Measurements from ENCODE around the gene C4BPA. TPM values are rescaled to one million over a fixed set of nuclear protein-coding genes. Genes with fewer than 3 reads are reported as not detected.
A peak's percentile ranks its signal among the peaks of the same experiment; 100 is the strongest.

Gene C4BPA
- total RNA-seq, 1 donor from 2014 or later, result not detected

- intact Hi-C loops (cut with micrococcal nuclease), result no loop called here
- H3K36me3 Mint-ChIP-seq (ENCODE audit: low read depth), result peaks cover 4% of the 10 kb centered on the region
- peaks cover 6% of the 10 kb centered on the region for H3K27me3 Mint-ChIP-seq
- H3K9me3 Mint-ChIP-seq, result peaks cover 4% of the 10 kb centered on the region
- H3K4me1 Mint-ChIP-seq, result peaks cover 24% of the 10 kb centered on the region
- no peak overlapping the region for H3K4me3 Mint-ChIP-seq
- no peak for DNase-seq
- H3K27ac Mint-ChIP-seq, result no peak overlapping the region
These were observed 34.1 kb upstream of the C4BPA start for GRCh38 chr1:207069858-207070506.

GRCh38 chr1:207070811-207071210, 33.2 kb upstream of the C4BPA start:
- H3K4me1 Mint-ChIP-seq, result peaks cover 24% of the 10 kb centered on the region
- peak overlapping the region; percentile 19 for H3K27ac Mint-ChIP-seq
- H3K9me3 Mint-ChIP-seq, result peaks cover 4% of the 10 kb centered on the region
- H3K36me3 Mint-ChIP-seq (ENCODE audit: low read depth), result peaks cover 4% of the 10 kb centered on the region
- peaks cover 12% of the 10 kb centered on the region for H3K27me3 Mint-ChIP-seq
- peak; percentile 69 for DNase-seq
- peak overlapping the region; percentile 8 for H3K4me3 Mint-ChIP-seq
- intact Hi-C loops (cut with micrococcal nuclease), result no loop called here

GRCh38 chr1:207071426-207071825, 32.6 kb upstream of the C4BPA start:
- DNase-seq, result no peak
- H3K36me3 Mint-ChIP-seq (ENCODE audit: low read depth), result peaks cover 4% of the 10 kb centered on the region
- no peak overlapping the region for H3K4me3 Mint-ChIP-seq
- peaks cover 24% of the 10 kb centered on the region for H3K4me1 Mint-ChIP-seq
- H3K27ac Mint-ChIP-seq, result no peak overlapping the region
- H3K27me3 Mint-ChIP-seq, result peaks cover 16% of the 10 kb centered on the region
- peaks cover 4% of the 10 kb centered on the region for H3K9me3 Mint-ChIP-seq
- intact Hi-C loops (cut with micrococcal nuclease), result no loop called here

- intact Hi-C loops (cut with micrococcal nuclease), result no loop called here
- Mint-ChIP-seq H3K4me1 (peaks cover 24% of the 10 kb centered on the region), H3K4me3 (no peak overlapping the region), H3K36me3 (ENCODE audit: low read depth) (peaks cover 4% of the 10 kb centered on the region), H3K27me3 (peaks cover 20% of the 10 kb centered on the region), H3K27ac (no peak overlapping the region), H3K9me3 (peaks cover 4% of the 10 kb centered on the region)
- DNase-seq, result no peak
These were observed 31.8 kb upstream of the C4BPA start for GRCh38 chr1:207072233-207072632.

GRCh38 chr1:207073906-207074820, 29.9 kb upstream of the C4BPA start:
- intact Hi-C loops (cut with micrococcal nuclease), result no loop called here
- peaks cover 21% of the 10 kb centered on the region for H3K27me3 Mint-ChIP-seq
- H3K27ac Mint-ChIP-seq, result no peak overlapping the region
- no peak for DNase-seq
- H3K4me1 Mint-ChIP-seq, result peaks cover 21% of the 10 kb centered on the region
- no peak overlapping the region for H3K4me3 Mint-ChIP-seq
- peaks cover 2% of the 10 kb centered on the region for H3K36me3 Mint-ChIP-seq (ENCODE audit: low read depth)
- H3K9me3 Mint-ChIP-seq, result peaks cover 4% of the 10 kb centered on the region

- no peak for DNase-seq
- intact Hi-C loops (cut with micrococcal nuclease), result loop anchor here (5.0 kb wide), 1 partner anchor 69 kb away; no protein-coding TSS in a partner anchor
- Mint-ChIP-seq H3K27ac (no peak overlapping the region), H3K36me3 (ENCODE audit: low read depth) (no peaks in the 10 kb centered on the region), H3K27me3 (peaks cover 24% of the 10 kb centered on the region), H3K9me3 (no peaks in the 10 kb centered on the region), H3K4me3 (no peak overlapping the region), H3K4me1 (peaks cover 2% of the 10 kb centered on the region)
These were observed 27.7 kb upstream of the C4BPA start for GRCh38 chr1:207076181-207076955.

- Mint-ChIP-seq H3K4me3 (no peak overlapping the region), H3K9me3 (no peaks in the 10 kb centered on the region), H3K36me3 (ENCODE audit: low read depth) (no peaks in the 10 kb centered on the region), H3K27ac (no peak overlapping the region), H3K4me1 (no peaks in the 10 kb centered on the region), H3K27me3 (peaks cover 28% of the 10 kb centered on the region)
- DNase-seq, result no peak
- intact Hi-C loops (cut with micrococcal nuclease), result loop anchor here (5.0 kb wide), 1 partner anchor 70 kb away; no protein-coding TSS in a partner anchor
These were observed 27.0 kb upstream of the C4BPA start for GRCh38 chr1:207077012-207077411.

GRCh38 chr1:207077470-207078377, 26.3 kb upstream of the C4BPA start:
- DNase-seq, result peak; percentile 92
- Mint-ChIP-seq H3K27ac (no peak overlapping the region), H3K36me3 (ENCODE audit: low read depth) (no peaks in the 10 kb centered on the region), H3K4me1 (no peaks in the 10 kb centered on the region), H3K9me3 (no peaks in the 10 kb centered on the region), H3K27me3 (peaks cover 35% of the 10 kb centered on the region), H3K4me3 (no peak overlapping the region)
- intact Hi-C loops (cut with micrococcal nuclease), result loop anchor here (1.0 to 5.0 kb wide), 2 partner anchors 27 to 70 kb away; no protein-coding TSS in a partner anchor

- Mint-ChIP-seq H3K4me1 (no peaks in the 10 kb centered on the region), H3K27ac (no peak overlapping the region), H3K9me3 (no peaks in the 10 kb centered on the region), H3K36me3 (ENCODE audit: low read depth) (no peaks in the 10 kb centered on the region), H3K4me3 (no peak overlapping the region), H3K27me3 (peaks cover 43% of the 10 kb centered on the region)
- DNase-seq, result no peak
- intact Hi-C loops (cut with micrococcal nuclease), result loop anchor here (1.0 to 5.0 kb wide), 2 partner anchors 28 to 71 kb away; no protein-coding TSS in a partner anchor
These were observed 25.4 kb upstream of the C4BPA start for GRCh38 chr1:207078578-207079132.

- no peak overlapping the region for H3K27ac Mint-ChIP-seq
- intact Hi-C loops (cut with micrococcal nuclease), result loop anchor here (5.0 kb wide), 1 partner anchor 72 kb away; no protein-coding TSS in a partner anchor
- no peaks in the 10 kb centered on the region for H3K36me3 Mint-ChIP-seq (ENCODE audit: low read depth)
- no peak overlapping the region for H3K4me3 Mint-ChIP-seq
- peaks cover 6% of the 10 kb centered on the region for H3K4me1 Mint-ChIP-seq
- H3K27me3 Mint-ChIP-seq, result peaks cover 41% of the 10 kb centered on the region
- no peaks in the 10 kb centered on the region for H3K9me3 Mint-ChIP-seq
- DNase-seq, result no peak
These were observed 24.3 kb upstream of the C4BPA start for GRCh38 chr1:207079706-207080241.

GRCh38 chr1:207081088-207081487, 22.9 kb upstream of the C4BPA start:
- no peak overlapping the region for H3K4me3 Mint-ChIP-seq
- H3K27ac Mint-ChIP-seq, result no peak overlapping the region
- H3K4me1 Mint-ChIP-seq, result peaks cover 12% of the 10 kb centered on the region
- no peak for DNase-seq
- H3K36me3 Mint-ChIP-seq (ENCODE audit: low read depth), result no peaks in the 10 kb centered on the region
- no peaks in the 10 kb centered on the region for H3K9me3 Mint-ChIP-seq
- intact Hi-C loops (cut with micrococcal nuclease), result no loop called here
- H3K27me3 Mint-ChIP-seq, result peaks cover 31% of the 10 kb centered on the region

- no peak for DNase-seq
- intact Hi-C loops (cut with micrococcal nuclease), result no loop called here
- H3K27ac Mint-ChIP-seq, result no peak overlapping the region
- no peak overlapping the region for H3K4me3 Mint-ChIP-seq
- peaks cover 15% of the 10 kb centered on the region for H3K4me1 Mint-ChIP-seq
- H3K27me3 Mint-ChIP-seq, result peaks cover 25% of the 10 kb centered on the region
- no peaks in the 10 kb centered on the region for H3K9me3 Mint-ChIP-seq
- no peaks in the 10 kb centered on the region for H3K36me3 Mint-ChIP-seq (ENCODE audit: low read depth)
These were observed 22.2 kb upstream of the C4BPA start for GRCh38 chr1:207081806-207082205.
